ENCODE measurements around the gene LYRM4.

GRCh38 chr6:5235830-5236229, 24.9 kb downstream of the LYRM4 start:
- TF ChIP-seq, protein P1, sequence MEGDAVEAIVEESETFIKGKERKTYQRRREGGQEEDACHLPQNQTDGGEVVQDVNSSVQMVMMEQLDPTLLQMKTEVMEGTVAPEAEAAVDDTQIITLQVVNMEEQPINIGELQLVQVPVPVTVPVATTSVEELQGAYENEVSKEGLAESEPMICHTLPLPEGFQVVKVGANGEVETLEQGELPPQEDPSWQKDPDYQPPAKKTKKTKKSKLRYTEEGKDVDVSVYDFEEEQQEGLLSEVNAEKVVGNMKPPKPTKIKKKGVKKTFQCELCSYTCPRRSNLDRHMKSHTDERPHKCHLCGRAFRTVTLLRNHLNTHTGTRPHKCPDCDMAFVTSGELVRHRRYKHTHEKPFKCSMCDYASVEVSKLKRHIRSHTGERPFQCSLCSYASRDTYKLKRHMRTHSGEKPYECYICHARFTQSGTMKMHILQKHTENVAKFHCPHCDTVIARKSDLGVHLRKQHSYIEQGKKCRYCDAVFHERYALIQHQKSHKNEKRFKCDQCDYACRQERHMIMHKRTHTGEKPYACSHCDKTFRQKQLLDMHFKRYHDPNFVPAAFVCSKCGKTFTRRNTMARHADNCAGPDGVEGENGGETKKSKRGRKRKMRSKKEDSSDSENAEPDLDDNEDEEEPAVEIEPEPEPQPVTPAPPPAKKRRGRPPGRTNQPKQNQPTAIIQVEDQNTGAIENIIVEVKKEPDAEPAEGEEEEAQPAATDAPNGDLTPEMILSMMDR (IDR thresholded peaks at IDR 0.05), result no peak
- TF ChIP-seq ZFX (IDR thresholded peaks at IDR 0.05; ENCODE audit: borderline replicate concordance), result no peak
